ENCODE measurements around the gene EIPR1. TPM values are rescaled to one million over a fixed set of nuclear protein-coding genes. Genes with fewer than 3 reads are reported as not detected.

Gene EIPR1
- total RNA-seq, 4 donors from 2014 or later, result 13.1 to 41.0 (median 27.4) TPM

GRCh38 chr2:3342324-3342723 lies 35.3 kb downstream of the EIPR1 start:
- WGBS, 2 donors (ENCODE audit: low coverage in 1 of 2), result 94 to 100% methylated on average over 1 to 9 of the region's 9 CpGs
- no peak for TF ChIP-seq POLR2AphosphoS5 (IDR thresholded peaks at IDR 0.05)
- TF ChIP-seq CTCF (IDR thresholded peaks at IDR 0.05), result no peak
- Histone ChIP-seq H3K4me3 (no peak overlapping the region), H3K27me3 (no peaks in the 10 kb centered on the region), H3K36me3 (no peaks in the 10 kb centered on the region), H3K9me3 (no peaks in the 10 kb centered on the region), H3K4me1 (no peaks in the 10 kb centered on the region), H3K27ac (no peak overlapping the region)
- in situ Hi-C loops (cut with MboI; ENCODE audit: low pct_ligation_motif_present in 1 of 4, low pct_unique_long_range_greater_than_20kb in 1 of 4, low sequenced_read_pairs in 3 of 4) (no loop called here), intact Hi-C loops (cut with DNase I; ENCODE audit: low total_unique reads) (no loop called here)
- DNase-seq, result no peak

GRCh38 chr2:3341336-3341735 lies 36.3 kb downstream of the EIPR1 start:
- H3K27ac ChIP-seq, result no peak overlapping the region
- DNase-seq, result no peak
- 95 to 100% methylated on average over 1 to 8 of the region's 8 CpGs for WGBS, 2 donors (ENCODE audit: low coverage in 1 of 2)

GRCh38 chr2:3340144-3340543 lies 37.5 kb downstream of the EIPR1 start:
- no peak overlapping the region for H3K27ac ChIP-seq
- TF ChIP-seq EP300 (IDR thresholded peaks at IDR 0.05; ENCODE audit: low read depth) (no peak), POLR2AphosphoS5 (IDR thresholded peaks at IDR 0.05) (no peak), CTCF (IDR thresholded peaks at IDR 0.05) (no peak)
- intact Hi-C loops (cut with DNase I; ENCODE audit: low total_unique reads) (no loop called here), in situ Hi-C loops (cut with MboI; ENCODE audit: low pct_ligation_motif_present in 1 of 4, low pct_unique_long_range_greater_than_20kb in 1 of 4, low sequenced_read_pairs in 3 of 4) (no loop called here)
- no peak overlapping the region for H3K4me3 ChIP-seq
- H3K4me1 ChIP-seq, result no peaks in the 10 kb centered on the region
- no peaks in the 10 kb centered on the region for H3K27me3 ChIP-seq
- no peaks in the 10 kb centered on the region for H3K36me3 ChIP-seq
- 92 to 93% methylated on average over 5 to 10 of the region's 10 CpGs for WGBS, 2 donors (ENCODE audit: low coverage in 1 of 2)
- H3K9me3 ChIP-seq, result no peaks in the 10 kb centered on the region
- no peak for DNase-seq

More at GRCh38 chr2:3341336-3341735, 36.3 kb downstream of the EIPR1 start:
- Histone ChIP-seq H3K27me3 (no peaks in the 10 kb centered on the region), H3K9me3 (no peaks in the 10 kb centered on the region), H3K4me3 (no peak overlapping the region), H3K36me3 (no peaks in the 10 kb centered on the region), H3K4me1 (no peaks in the 10 kb centered on the region)
- intact Hi-C loops (cut with DNase I; ENCODE audit: low total_unique reads), result no loop called here
- in situ Hi-C loops (cut with MboI; ENCODE audit: low pct_ligation_motif_present in 1 of 4, low pct_unique_long_range_greater_than_20kb in 1 of 4, low sequenced_read_pairs in 3 of 4), result no loop called here
- TF ChIP-seq CTCF (IDR thresholded peaks at IDR 0.05) (no peak), EP300 (IDR thresholded peaks at IDR 0.05; ENCODE audit: low read depth) (no peak), POLR2AphosphoS5 (IDR thresholded peaks at IDR 0.05) (no peak)

GRCh38 chr2:3338340-3338739 lies 39.3 kb downstream of the EIPR1 start:
- intact Hi-C loops (cut with DNase I; ENCODE audit: low total_unique reads) (no loop called here), in situ Hi-C loops (cut with MboI; ENCODE audit: low pct_ligation_motif_present in 1 of 4, low pct_unique_long_range_greater_than_20kb in 1 of 4, low sequenced_read_pairs in 3 of 4) (no loop called here)
- DNase-seq, result no peak
- 95 to 100% methylated on average over 3 to 10 of the region's 10 CpGs for WGBS, 2 donors (ENCODE audit: low coverage in 1 of 2)
- Histone ChIP-seq H3K36me3 (no peaks in the 10 kb centered on the region), H3K27ac (no peak overlapping the region), H3K4me1 (no peaks in the 10 kb centered on the region), H3K4me3 (no peak overlapping the region), H3K27me3 (no peaks in the 10 kb centered on the region), H3K9me3 (no peaks in the 10 kb centered on the region)
- TF ChIP-seq EP300 (IDR thresholded peaks at IDR 0.05; ENCODE audit: low read depth) (no peak), POLR2A (IDR thresholded peaks at IDR 0.05) (no peak), CTCF (IDR thresholded peaks at IDR 0.05) (no peak), POLR2AphosphoS5 (IDR thresholded peaks at IDR 0.05) (no peak)
